H1 (cell line): ENCODE data around the gene PCTP. TPM values are rescaled to one million over a fixed set of nuclear protein-coding genes. Genes with fewer than 3 reads are reported as not detected.

Experiments
- CTCF ChIA-PET: fragments of 300-600 bp; sonication (Branson Sonifier 250); formaldehyde crosslinking; loops from one replicate; lab custom pipeline; 2021; ENCODE audit not compliant: partially characterized antibody; lab: Charles Lee
- POLR2A ChIA-PET: fragments of 300-600 bp; sonication (Branson Sonifier 250); formaldehyde crosslinking; loops from one replicate; lab custom pipeline; 2021; ENCODE audit warnings: inconsistent platforms; ENCODE audit not compliant: partially characterized antibody; lab: Charles Lee
- DNase-seq, 2 experiments: peaks; one replicate each; pipeline versions ENCODE4 v3.0.0 to v3.0.0-alpha.2; 2010 to 2022; ENCODE audit warnings: low spot score in 2 of 2, low read depth in 1 of 2, mixed read lengths in 1 of 2
- FAIRE-seq: peaks from 2 replicates; lab custom pipeline; 2011; peaks lifted over from hg19 to GRCh38; lab: Jason Lieb, UNC
- H2AFZ ChIP-seq: 2 replicates; pipeline ENCODE4 v1.8.1; 2012; ENCODE audit warnings: low read length, inconsistent platforms
- H2AK5ac ChIP-seq: 2 replicates; pipeline ENCODE4 v1.6.1; 2013; ENCODE audit warnings: low read depth, low read length
- H2BK120ac ChIP-seq: replicated peaks from 2 replicates; pipeline ENCODE3; 2013; ENCODE audit warnings: low read depth, low read length, inconsistent platforms
- H2BK12ac ChIP-seq: 2 replicates; pipeline ENCODE4 v1.6.1; 2013; ENCODE audit warnings: low read depth, low read length
- H2BK15ac ChIP-seq: 2 replicates; pipeline ENCODE4 v1.6.1; 2013; ENCODE audit warnings: low read length
- H2BK20ac ChIP-seq: 2 replicates; pipeline ENCODE4 v1.6.1; 2013; ENCODE audit warnings: low read length
- H2BK5ac ChIP-seq: 2 replicates; pipeline ENCODE4 v1.6.1; 2013; ENCODE audit warnings: low read depth, low read length
- H3K14ac ChIP-seq: 2 replicates; pipeline ENCODE4 v1.6.1; 2013; ENCODE audit warnings: inconsistent platforms; ENCODE audit not compliant: insufficient read length
- H3K18ac ChIP-seq: 2 replicates; pipeline ENCODE4 v1.6.1; 2013; ENCODE audit warnings: low read length; ENCODE audit errors: extremely low read depth
- H3K23ac ChIP-seq: 2 replicates; pipeline ENCODE4 v1.6.1; 2013; ENCODE audit warnings: inconsistent platforms; ENCODE audit not compliant: insufficient read length
- H3K23me2 ChIP-seq: 2 replicates; pipeline ENCODE4 v1.6.1; 2013; ENCODE audit warnings: low read depth, low read length
- H3K27ac ChIP-seq: 2 replicates; pipeline ENCODE4 v1.6.1; 2011; ENCODE audit warnings: low read depth, low read length, inconsistent platforms
- H3K27me3 ChIP-seq, 4 experiments: replicated peaks in 1 of 4; 1 replicate in 1 of 4; 2 replicates in 3 of 4; pipeline versions ENCODE4 v1.6.1 to v1.8.1; 2011 to 2013; ENCODE audit warnings: low read length in 3 of 4, mild to moderate bottlenecking in 3 of 4, inconsistent platforms in 2 of 4, mixed read lengths in 2 of 4, moderate library complexity in 1 of 4; ENCODE audit not compliant: control insufficient read depth in 3 of 4, insufficient read depth in 3 of 4; ENCODE audit errors: extremely low read depth in 1 of 4
- H3K36me3 ChIP-seq, 4 experiments: 2 replicates each; pipeline versions ENCODE4 v1.6.1 to v1.8.1; 2011 to 2013; ENCODE audit warnings: mild to moderate bottlenecking in 4 of 4, low read length in 3 of 4, moderate library complexity in 2 of 4, control low read depth in 1 of 4, inconsistent platforms in 1 of 4; ENCODE audit not compliant: insufficient read depth in 4 of 4, control insufficient read depth in 2 of 4
- H3K4ac ChIP-seq: replicated peaks from 2 replicates; pipeline ENCODE3; 2013; ENCODE audit warnings: low read length, low read depth, mixed read lengths, inconsistent platforms; ENCODE audit not compliant: insufficient read length
- H3K4me1 ChIP-seq, 4 experiments: replicated peaks in 1 of 4; 1 replicate in 1 of 4; 2 replicates in 3 of 4; pipeline versions ENCODE4 v1.6.1 to v1.8.1; 2011 to 2013; ENCODE audit warnings: low read length in 3 of 4, inconsistent platforms in 2 of 4, mixed read lengths in 1 of 4; ENCODE audit not compliant: insufficient read depth in 4 of 4, control insufficient read depth in 3 of 4
- H3K4me2 ChIP-seq, 2 experiments: 2 replicates each; pipeline versions ENCODE4 v1.6.1 to v1.8.1; 2011 to 2013; ENCODE audit warnings: low read depth in 2 of 2, low read length in 2 of 2, control low read depth in 1 of 2, inconsistent platforms in 1 of 2, mild to moderate bottlenecking in 1 of 2; ENCODE audit not compliant: insufficient read depth in 1 of 2
- H3K4me3 ChIP-seq, 4 experiments: fragments of 200-600, 300-600 bp in 1 of 4; sonication (generic), shearing (Covaris generic), sonication (Bioruptor Twin) in 1 of 4; 2 replicates each; pipeline versions ENCODE4 v1.5.1 to v1.8.1; 2011 to 2016; ENCODE audit warnings: low read length in 4 of 4, low read depth in 3 of 4, control low read depth in 2 of 4, inconsistent platforms in 2 of 4, mild to moderate bottlenecking in 2 of 4, mixed read lengths in 1 of 4, moderate library complexity in 1 of 4; ENCODE audit not compliant: insufficient read depth in 2 of 4; ENCODE audit errors: extremely low read depth in 1 of 4
- H3K56ac ChIP-seq: replicated peaks from 2 replicates; pipeline ENCODE3; 2013; ENCODE audit warnings: low read depth, mild to moderate bottlenecking, mixed read lengths, low read length, inconsistent platforms; ENCODE audit not compliant: insufficient read length
- H3K79me1 ChIP-seq: 2 replicates; pipeline ENCODE4 v1.6.1; 2013; ENCODE audit warnings: low read depth, low read length, control low read depth
- H3K79me2 ChIP-seq, 2 experiments: 2 replicates each; pipeline versions ENCODE4 v1.6.1 to v1.8.1; 2012 to 2013; ENCODE audit warnings: low read length in 2 of 2, mild to moderate bottlenecking in 2 of 2, inconsistent platforms in 1 of 2; ENCODE audit not compliant: insufficient read depth in 2 of 2, control insufficient read depth in 1 of 2
- H3K9ac ChIP-seq, 4 experiments: replicated peaks in 1 of 4; 1 replicate in 1 of 4; 2 replicates in 3 of 4; pipeline versions ENCODE4 v1.6.1 to v1.8.1; 2011 to 2013; ENCODE audit warnings: low read depth in 3 of 4, low read length in 3 of 4, control low read depth in 2 of 4, mild to moderate bottlenecking in 2 of 4, moderate library complexity in 2 of 4, inconsistent platforms in 1 of 4; ENCODE audit errors: extremely low read depth in 1 of 4
- H3K9me3 ChIP-seq, 2 experiments: 2 replicates each; pipeline versions ENCODE4 v1.6.1 to v1.8.1; 2012 to 2013; ENCODE audit warnings: mild to moderate bottlenecking in 2 of 2, moderate library complexity in 2 of 2, control low read depth in 1 of 2, inconsistent platforms in 1 of 2, low read depth in 1 of 2, low read length in 1 of 2, mixed read lengths in 1 of 2; ENCODE audit not compliant: insufficient read depth in 2 of 2
- H4K20me1 ChIP-seq, 2 experiments: replicated peaks in 1 of 2; 2 replicates each; pipeline versions ENCODE3 to v1.8.1; 2011 to 2013; ENCODE audit warnings: inconsistent platforms in 2 of 2, low read length in 2 of 2, mild to moderate bottlenecking in 1 of 2; ENCODE audit not compliant: insufficient read depth in 2 of 2, control insufficient read depth in 1 of 2
- H4K5ac ChIP-seq: 2 replicates; pipeline ENCODE4 v1.6.1; 2013; ENCODE audit warnings: low read length, low read depth, mixed read lengths, inconsistent platforms; ENCODE audit not compliant: insufficient read length
- H4K8ac ChIP-seq: 2 replicates; pipeline ENCODE4 v1.8.0; 2013; ENCODE audit warnings: mild to moderate bottlenecking, moderate library complexity, low read length, inconsistent platforms; ENCODE audit not compliant: insufficient read depth; ENCODE audit errors: extremely low read depth
- H4K91ac ChIP-seq: replicated peaks from 2 replicates; pipeline ENCODE3; 2013; ENCODE audit warnings: low read length, mixed read lengths, inconsistent platforms; ENCODE audit not compliant: insufficient read length
- CHD1 ChIP-seq: IDR thresholded peaks from 2 replicates; pipeline ENCODE4 v1.6.1; 2012; ENCODE audit warnings: low read depth, low read length, improper control_type of control experiment
- CHD2 ChIP-seq: IDR thresholded peaks from 2 replicates; pipeline ENCODE4 v1.6.1; 2012; ENCODE audit warnings: low read length, improper control_type of control experiment
- CTBP2 ChIP-seq: IDR thresholded peaks from 2 replicates; pipeline ENCODE4 v1.7.0; 2011; ENCODE audit warnings: borderline replicate concordance, mild to moderate bottlenecking, moderate library complexity, mixed read lengths, low read length; ENCODE audit not compliant: insufficient read depth, insufficient read length
- EP300 ChIP-seq, 2 experiments: IDR thresholded peaks; 1 replicate in 1 of 2; 2 replicates in 1 of 2; pipeline ENCODE4 v1.6.1; 2011 to 2012; ENCODE audit warnings: low read depth in 2 of 2, low read length in 2 of 2, mild to moderate bottlenecking in 2 of 2, borderline replicate concordance in 1 of 2, inconsistent platforms in 1 of 2, moderate library complexity in 1 of 2
- NRF1 ChIP-seq: IDR thresholded peaks from 2 replicates; pipeline ENCODE4 v1.6.1; 2011; ENCODE audit warnings: mild to moderate bottlenecking, low read depth, low read length, improper control_type of control experiment
- TAF1 ChIP-seq: IDR thresholded peaks from 2 replicates; pipeline ENCODE4 v1.6.1; 2011; ENCODE audit warnings: mild to moderate bottlenecking, low read depth, low read length
- TAF7 ChIP-seq: optimal IDR thresholded peaks from 2 replicates; pipeline ENCODE3; 2011; ENCODE audit warnings: low read depth, mild to moderate bottlenecking, inconsistent platforms, low read length, moderate library complexity, borderline replicate concordance
- WGBS, 2 experiments: shearing (Covaris generic) in 1 of 2; methylation state at CpG; one replicate each; pipeline versions ENCODE4 v1.1.6 to v1.1.7; 2013 to 2015; ENCODE audit warnings: low lambda C conversion rate in 2 of 2, mixed read lengths in 2 of 2, inconsistent platforms in 1 of 2, low coverage in 1 of 2, missing lambda C conversion rate in 1 of 2; ENCODE audit not compliant: insufficient replicate concordance in 2 of 2, insufficient coverage in 1 of 2, insufficient read length in 1 of 2; ENCODE audit errors: extremely low coverage in 1 of 2, missing lambda C conversion rate in 1 of 2; 5-methylcytosine and 5-hydroxymethylcytosine counted together
- polyA plus RNA-seq, 7 experiments: library from polyadenylated mRNA; depleted of rRNA in 3 of 7; stranded (reverse) in 5 of 7; unstranded in 2 of 7; fragments of >200 nt in 5 of 7; fragments of 200-250 nt in 2 of 7; gene quantifications; 1 replicate in 5 of 7; 2 replicates in 1 of 7; 4 replicates in 1 of 7; pipeline versions ENCODE4 v1.2.1 to v1.2.3, GENCODE V29; 2011 to 2013; ENCODE audit warnings: missing spikeins in 2 of 7, mixed read lengths in 2 of 7
- total RNA-seq: library from RNA; stranded (reverse); fragmentation: NEBNext Ultra II Directional; extraction: Animal tissue kit (Norgen Biotek cat#: 25700); gene quantifications from 2 replicates; pipeline ENCODE4 v1.2.1, GENCODE V29; 2021

The PCTP gene
- total and polyA plus RNA-seq, 2 of the 8 experiments (the other 6 are each of a cell fraction or from before 2014, with no cell fraction given) = 14.1 to 14.6 TPM

GRCh38 chr17:55763856-55764255 lies 13.0 kb downstream of the PCTP start:
- H3K23ac ChIP-seq = no peak overlapping the region
- no peak overlapping the region for H2BK20ac ChIP-seq
- no peak overlapping the region for H2BK5ac ChIP-seq
- H2BK15ac ChIP-seq = no peak overlapping the region
- no peak for FAIRE-seq
- H4K8ac ChIP-seq = no peak overlapping the region
- POLR2A ChIA-PET = no interaction called here
- H3K36me3 ChIP-seq = no peaks in the 10 kb centered on the region
- CTCF ChIA-PET = interaction anchor here (1.2 kb wide), 1 partner anchor 237 kb away, joined by 5 read pairs; no protein-coding TSS in a partner anchor
- H3K4me2 ChIP-seq = no peak overlapping the region
- H2AFZ ChIP-seq = no peak overlapping the region
- no peak overlapping the region for H3K4ac ChIP-seq
- no peak overlapping the region for H3K4me3 ChIP-seq
- TF ChIP-seq CHD1 (no peak), TAF1 (no peak), EP300 (IDR thresholded peaks at IDR 0.05; ENCODE audit: borderline replicate concordance in 1 of 2, low read depth in 2 of 2, low read length in 2 of 2) (no peak), TAF7 (no peak), CHD2 (no peak), CTBP2 (no peak), NRF1 (no peak)
- no peak overlapping the region for H3K9ac ChIP-seq
- H4K5ac ChIP-seq = no peak overlapping the region
- no peaks in the 10 kb centered on the region for H3K79me1 ChIP-seq
- H2BK120ac ChIP-seq = no peak overlapping the region
- H4K91ac ChIP-seq = no peak overlapping the region
- peak overlapping the region; percentile 35 for H3K56ac ChIP-seq
- no peak for DNase-seq
- H3K14ac ChIP-seq = no peak overlapping the region
- no peaks in the 10 kb centered on the region; a peak in 1 of 7 replicates for H3K4me1 ChIP-seq
- WGBS, 2 experiments = 96% methylated on average over 6 of the region's 6 CpGs; no CpG with 5 or more reads in 1 of the 2 experiments
- H2AK5ac ChIP-seq = no peak overlapping the region
- H3K23me2 ChIP-seq = no peaks in the 10 kb centered on the region
- no peak overlapping the region for H3K27ac ChIP-seq
- H4K20me1 ChIP-seq = no peaks in the 10 kb centered on the region
- H3K18ac ChIP-seq = no peak overlapping the region
- no peaks in the 10 kb centered on the region for H3K9me3 ChIP-seq
- H2BK12ac ChIP-seq = no peak overlapping the region
- no peaks in the 10 kb centered on the region for H3K79me2 ChIP-seq
- H3K27me3 ChIP-seq = no peaks in the 10 kb centered on the region
